Adrenal gland (tissue), 5 donors: ENCODE data around the gene LRP2BP.

Experiments used
- CTCF ChIP-seq, 6 experiments: fragments of 450-650 bp in 4 of 6; fragments of 200-600 bp in 2 of 6; sonication (generic) in 1 of 6; IDR thresholded peaks; 1 replicate in 5 of 6; 2 replicates in 1 of 6; pipeline versions ENCODE4 v1.5.1 to v1.8.0; 2016 to 2021; ENCODE audit warnings: antibody characterized with exemption in 6 of 6, mild to moderate bottlenecking in 2 of 6, moderate library complexity in 1 of 6
- POLR2A ChIP-seq, 2 donors: fragments of 450-650 bp; IDR thresholded peaks; one replicate each; pipeline ENCODE4 v1.6.1; 2017; ENCODE audit warnings: antibody characterized with exemption in 2 of 2, mild to moderate bottlenecking in 2 of 2, moderate library complexity in 1 of 2
- donor health status: DM: no; HTN: no; CAD: no.

- no peak for TF ChIP-seq POLR2A (IDR thresholded peaks at IDR 0.05)
- TF ChIP-seq CTCF (IDR thresholded peaks at IDR 0.05), result no peak
Measured at GRCh38 chr4:185392156-185392555, 3.6 kb downstream of the LRP2BP start.
